BLaER1 (cell line): Measurements from ENCODE around the gene NUP155.
"Not testable (repeated sequence)": the region's sequence is repeated elsewhere in the genome, so short reads cannot be mapped to it uniquely, and the experiment has no call there.

Experiments
- H3K27ac ChIP-seq: shearing (Covaris generic); formaldehyde crosslinking; 2 replicates; pipeline ENCODE4 v1.8.1; 2022
- H3K27me3 ChIP-seq: shearing (Covaris generic); formaldehyde crosslinking; 2 replicates; pipeline ENCODE4 v1.8.1; 2022
- H3K36me3 ChIP-seq: shearing (Covaris generic); formaldehyde crosslinking; 2 replicates; pipeline ENCODE4 v1.8.1; 2022
- H3K4me1 ChIP-seq: shearing (Covaris generic); formaldehyde crosslinking; 2 replicates; pipeline ENCODE4 v1.8.1; 2022
- H3K4me2 ChIP-seq: shearing (Covaris generic); formaldehyde crosslinking; 2 replicates; pipeline ENCODE4 v1.8.1; 2022
- H3K4me3 ChIP-seq: shearing (Covaris generic); formaldehyde crosslinking; 2 replicates; pipeline ENCODE4 v1.8.1; 2022
- H3K9ac ChIP-seq: shearing (Covaris generic); formaldehyde crosslinking; 2 replicates; pipeline ENCODE4 v1.8.1; 2022
- H3K9me3 ChIP-seq: shearing (Covaris generic); formaldehyde crosslinking; 2 replicates; pipeline ENCODE4 v1.8.1; 2022
- H4K20me1 ChIP-seq: shearing (Covaris generic); formaldehyde crosslinking; 2 replicates; pipeline ENCODE4 v1.8.1; 2022
- Cebpa-rat ChIP-seq: shearing (Covaris generic); IDR thresholded peaks from 2 replicates; pipeline ENCODE4 v1.8.1; 2022

NUP155 gene

GRCh38 chr5:37370550-37370863 lies 399 bp downstream of the NUP155 start:
- peak overlapping the region; percentile 89 for H3K27ac ChIP-seq
- H4K20me1 ChIP-seq: peaks cover 49% of the 10 kb centered on the region
- no peak for TF ChIP-seq Cebpa-rat
- peak overlapping the region; percentile 83 for H3K4me3 ChIP-seq
- peak overlapping the region; percentile 90 for H3K9ac ChIP-seq
- peaks cover 40% of the 10 kb centered on the region for H3K4me1 ChIP-seq
- peaks cover 31% of the 10 kb centered on the region for H3K36me3 ChIP-seq
- peak overlapping the region; percentile 96 for H3K4me2 ChIP-seq
- H3K9me3 ChIP-seq: no peaks in the 10 kb centered on the region
- no peaks in the 10 kb centered on the region for H3K27me3 ChIP-seq

GRCh38 chr5:37355161-37355560 lies 15.7 kb downstream of the NUP155 start:
- H3K36me3 ChIP-seq: peaks cover 96% of the 10 kb centered on the region
- no peaks in the 10 kb centered on the region for H3K4me1 ChIP-seq
- no peak for TF ChIP-seq Cebpa-rat
- H3K9me3 ChIP-seq: no peaks in the 10 kb centered on the region
- no peak overlapping the region for H3K27ac ChIP-seq
- no peak overlapping the region for H3K4me2 ChIP-seq
- no peak overlapping the region for H3K4me3 ChIP-seq
- H3K27me3 ChIP-seq: no peaks in the 10 kb centered on the region
- H4K20me1 ChIP-seq: peaks cover 29% of the 10 kb centered on the region; the same call in 1 of the 2 replicates
- H3K9ac ChIP-seq: no peak overlapping the region

GRCh38 chr5:37342741-37343140 lies 28.2 kb downstream of the NUP155 start:
- 0 out of 2 replicates have a peak, but pooled peaks cover 13% of the 10 kb centered on the region for H4K20me1 ChIP-seq
- H3K9ac ChIP-seq, H3K4me1 ChIP-seq, H3K9me3 ChIP-seq, H3K27me3 ChIP-seq, H3K4me2 ChIP-seq, H3K27ac ChIP-seq, H3K4me3 ChIP-seq: not testable (repeated sequence)
- H3K36me3 ChIP-seq: peaks cover 97% of the 10 kb centered on the region

- peaks cover 92% of the 10 kb centered on the region for H3K36me3 ChIP-seq
- H3K27ac ChIP-seq: not testable (repeated sequence)
Measured at GRCh38 chr5:37334754-37335153, 36.2 kb downstream of the NUP155 start.

GRCh38 chr5:37326536-37326935 lies 44.4 kb downstream of the NUP155 start:
- no peak for TF ChIP-seq Cebpa-rat
- no peak overlapping the region for H3K4me2 ChIP-seq
- H3K4me3 ChIP-seq: no peak overlapping the region
- peaks cover 97% of the 10 kb centered on the region for H3K36me3 ChIP-seq
- H4K20me1 ChIP-seq: no peaks in the 10 kb centered on the region
- no peaks in the 10 kb centered on the region for H3K9me3 ChIP-seq
- H3K27me3 ChIP-seq: no peaks in the 10 kb centered on the region
- H3K4me1 ChIP-seq: peaks cover 13% of the 10 kb centered on the region
- no peak overlapping the region for H3K9ac ChIP-seq
- no peak overlapping the region for H3K27ac ChIP-seq

More at GRCh38 chr5:37334754-37335153, 36.2 kb downstream of the NUP155 start:
- H4K20me1 ChIP-seq, H3K4me3 ChIP-seq, H3K9me3 ChIP-seq, H3K27me3 ChIP-seq, H3K4me2 ChIP-seq, H3K9ac ChIP-seq: not testable (repeated sequence)
- H3K4me1 ChIP-seq: peaks cover 13% of the 10 kb centered on the region

- peaks cover 97% of the 10 kb centered on the region for H3K36me3 ChIP-seq
- TF ChIP-seq Cebpa-rat: no peak
Measured at GRCh38 chr5:37323607-37324006, 47.3 kb downstream of the NUP155 start.

GRCh38 chr5:37319037-37319782 lies 51.7 kb downstream of the NUP155 start:
- no peaks in the 10 kb centered on the region for H3K27me3 ChIP-seq
- no peak overlapping the region for H3K4me3 ChIP-seq
- no peak overlapping the region for H3K4me2 ChIP-seq
- H4K20me1 ChIP-seq: no peaks in the 10 kb centered on the region
- no peak overlapping the region for H3K9ac ChIP-seq
- TF ChIP-seq Cebpa-rat: no peak
- H3K4me1 ChIP-seq: peaks cover 8% of the 10 kb centered on the region
- H3K9me3 ChIP-seq: no peaks in the 10 kb centered on the region
- no peak overlapping the region for H3K27ac ChIP-seq
- H3K36me3 ChIP-seq: peaks cover 97% of the 10 kb centered on the region

More at GRCh38 chr5:37323607-37324006, 47.3 kb downstream of the NUP155 start:
- no peak overlapping the region for H3K9ac ChIP-seq
- H3K4me1 ChIP-seq: no peaks in the 10 kb centered on the region
- no peaks in the 10 kb centered on the region for H4K20me1 ChIP-seq
- no peaks in the 10 kb centered on the region for H3K9me3 ChIP-seq
- H3K27me3 ChIP-seq: no peaks in the 10 kb centered on the region
- H3K4me2 ChIP-seq: no peak overlapping the region
- no peak overlapping the region for H3K4me3 ChIP-seq
- H3K27ac ChIP-seq: no peak overlapping the region

- Histone ChIP-seq H3K36me3 (peaks cover 99% of the 10 kb centered on the region), H4K20me1 (no peaks in the 10 kb centered on the region), H3K9me3 (no peaks in the 10 kb centered on the region), H3K27me3 (no peaks in the 10 kb centered on the region), H3K4me2 (no peak overlapping the region), H3K4me3 (no peak overlapping the region), H3K27ac (no peak overlapping the region), H3K9ac (no peak overlapping the region), H3K4me1 (peaks cover 8% of the 10 kb centered on the region)
- TF ChIP-seq Cebpa-rat: no peak
Measured at GRCh38 chr5:37316027-37316426, 54.9 kb downstream of the NUP155 start.

GRCh38 chr5:37310360-37310759 lies 60.5 kb downstream of the NUP155 start:
- Histone ChIP-seq H3K27ac (no peak overlapping the region), H3K9ac (no peak overlapping the region), H3K9me3 (no peaks in the 10 kb centered on the region), H3K27me3 (no peaks in the 10 kb centered on the region), H3K4me2 (no peak overlapping the region), H3K4me1 (no peaks in the 10 kb centered on the region), H4K20me1 (no peaks in the 10 kb centered on the region), H3K36me3 (peaks cover 97% of the 10 kb centered on the region), H3K4me3 (no peak overlapping the region)
- TF ChIP-seq Cebpa-rat: no peak

- Histone ChIP-seq H4K20me1 (no peaks in the 10 kb centered on the region), H3K27ac (no peak overlapping the region), H3K36me3 (peaks cover 97% of the 10 kb centered on the region), H3K4me2 (no peak overlapping the region), H3K4me1 (no peaks in the 10 kb centered on the region), H3K9ac (no peak overlapping the region), H3K4me3 (no peak overlapping the region), H3K9me3 (no peaks in the 10 kb centered on the region), H3K27me3 (no peaks in the 10 kb centered on the region)
- TF ChIP-seq Cebpa-rat: no peak
Measured at GRCh38 chr5:37308793-37309192, 62.1 kb downstream of the NUP155 start.

- no peak for TF ChIP-seq Cebpa-rat
- H3K36me3 ChIP-seq: peaks cover 98% of the 10 kb centered on the region
- no peak overlapping the region for H3K4me3 ChIP-seq
- no peaks in the 10 kb centered on the region for H3K27me3 ChIP-seq
- no peaks in the 10 kb centered on the region for H4K20me1 ChIP-seq
- no peak overlapping the region for H3K4me2 ChIP-seq
- H3K4me1 ChIP-seq: no peaks in the 10 kb centered on the region
- no peaks in the 10 kb centered on the region for H3K9me3 ChIP-seq
- no peak overlapping the region for H3K27ac ChIP-seq
- H3K9ac ChIP-seq: no peak overlapping the region
Measured at GRCh38 chr5:37304888-37305287, 66.0 kb downstream of the NUP155 start.

- H4K20me1 ChIP-seq, H3K27ac ChIP-seq, H3K4me2 ChIP-seq, H3K9me3 ChIP-seq, H3K27me3 ChIP-seq, H3K4me3 ChIP-seq, H3K9ac ChIP-seq, H3K4me1 ChIP-seq: not testable (repeated sequence)
- peaks cover 86% of the 10 kb centered on the region for H3K36me3 ChIP-seq
Measured at GRCh38 chr5:37296313-37296712, 74.6 kb downstream of the NUP155 start.
